Measurements from ENCODE around the gene ROCK2. TPM values are rescaled to one million over a fixed set of nuclear protein-coding genes. Genes with fewer than 3 reads are reported as not detected.
A peak's percentile ranks its signal among the peaks of the same experiment; 100 is the strongest.

ROCK2 gene
- total RNA-seq, 2 donors from 2014 or later: 62.7 to 80.9 TPM

- no peaks in the 10 kb centered on the region for H3K27me3 ChIP-seq
- no peak overlapping the region for H3K4me3 ChIP-seq
- no peak for TF ChIP-seq CTCF (IDR thresholded peaks at IDR 0.05)
- H3K4me1 ChIP-seq: peaks cover 14% of the 10 kb centered on the region
- H3K27ac ChIP-seq: no peak overlapping the region
- peak overlapping the region in 1 of 2 donors; percentile 62 for H3K9ac ChIP-seq (ENCODE audit: low read depth in 2 of 2, low read length in 2 of 2)
- no peaks in the 10 kb centered on the region for H3K9me3 ChIP-seq
- no peaks in the 10 kb centered on the region for H3K36me3 ChIP-seq
- DNase-seq: no peak
- intact Hi-C loops (cut with DNase I): no loop called here
Measured at GRCh38 chr2:11385216-11385615, 40.8 kb upstream of the ROCK2 start.

- H3K9ac ChIP-seq (ENCODE audit: low read depth in 2 of 2, low read length in 2 of 2): no peak overlapping the region
- intact Hi-C loops (cut with DNase I): no loop called here
Measured at GRCh38 chr2:11379558-11379957, 35.1 kb upstream of the ROCK2 start.

GRCh38 chr2:11377928-11378545, 33.6 kb upstream of the ROCK2 start:
- Histone ChIP-seq H3K27me3 (no peaks in the 10 kb centered on the region), H3K36me3 (no peaks in the 10 kb centered on the region), H3K4me3 (no peak overlapping the region), H3K9me3 (no peaks in the 10 kb centered on the region), H3K4me1 (peaks cover 8% of the 10 kb centered on the region), H3K9ac (ENCODE audit: low read depth in 2 of 2, low read length in 2 of 2) (peak overlapping the region; percentile 47 to 51), H3K27ac (peak overlapping the region; percentile 1)
- intact Hi-C loops (cut with DNase I): no loop called here
- no peak for DNase-seq
- no peak for TF ChIP-seq CTCF (IDR thresholded peaks at IDR 0.05)

More at GRCh38 chr2:11379558-11379957, 35.1 kb upstream of the ROCK2 start:
- Histone ChIP-seq H3K4me1 (peaks cover 4% of the 10 kb centered on the region), H3K4me3 (no peak overlapping the region), H3K9me3 (no peaks in the 10 kb centered on the region), H3K27me3 (no peaks in the 10 kb centered on the region), H3K36me3 (no peaks in the 10 kb centered on the region), H3K27ac (no peak overlapping the region)
- no peak for DNase-seq
- no peak for TF ChIP-seq CTCF (IDR thresholded peaks at IDR 0.05)

- Histone ChIP-seq H3K4me1 (peaks cover 8% of the 10 kb centered on the region), H3K4me3 (no peak overlapping the region), H3K27ac (no peak overlapping the region), H3K27me3 (no peaks in the 10 kb centered on the region), H3K9ac (ENCODE audit: low read depth in 2 of 2, low read length in 2 of 2) (no peak overlapping the region), H3K36me3 (no peaks in the 10 kb centered on the region), H3K9me3 (no peaks in the 10 kb centered on the region)
- no peak for DNase-seq
- no peak for TF ChIP-seq CTCF (IDR thresholded peaks at IDR 0.05)
- intact Hi-C loops (cut with DNase I): no loop called here
Measured at GRCh38 chr2:11376071-11376470, 31.6 kb upstream of the ROCK2 start.

GRCh38 chr2:11375689-11376027, 31.2 kb upstream of the ROCK2 start:
- Histone ChIP-seq H3K36me3 (no peaks in the 10 kb centered on the region), H3K27me3 (no peaks in the 10 kb centered on the region), H3K9ac (ENCODE audit: low read depth in 2 of 2, low read length in 2 of 2) (no peak overlapping the region), H3K4me1 (peaks cover 8% of the 10 kb centered on the region), H3K27ac (no peak overlapping the region), H3K4me3 (no peak overlapping the region), H3K9me3 (no peaks in the 10 kb centered on the region)
- no peak for DNase-seq
- intact Hi-C loops (cut with DNase I): no loop called here
- no peak for TF ChIP-seq CTCF (IDR thresholded peaks at IDR 0.05)

Measured in colonic mucosa (tissue), 4 donors.